Gastrocnemius medialis (tissue), 4 donors: ENCODE results near the gene PCSK5. TPM values are rescaled to one million over a fixed set of nuclear protein-coding genes. Genes with fewer than 3 reads are reported as not detected.

Experiments used
- ATAC-seq, 2 donors: fragments of 150-250 bp; one replicate each; pipeline ENCODE4 v1.9.1; 2016
- DNase-seq, 2 donors: peaks; one replicate each; pipeline ENCODE4 v3.0.0-alpha.2; 2019
- H3K27ac ChIP-seq, 4 donors: fragments of 200-600 bp; sonication (generic); 1 replicate in 1 of 4; 2 replicates in 3 of 4; pipeline ENCODE4 v1.5.1; 2016 to 2018; ENCODE audit warnings: mild to moderate bottlenecking in 2 of 4, moderate library complexity in 1 of 4
- H3K27me3 ChIP-seq, 3 donors: fragments of 200-600 bp; sonication (generic) in 2 of 3; 1 replicate in 1 of 3; 2 replicates in 2 of 3; pipeline versions ENCODE4 v1.5.1 to v1.6.0; 2016 to 2019; ENCODE audit warnings: mild to moderate bottlenecking in 1 of 3, moderate library complexity in 1 of 3
- H3K36me3 ChIP-seq, 2 donors: fragments of 200-600 bp; sonication (generic) in 1 of 2; one replicate each; pipeline ENCODE4 v1.5.1; 2017 to 2018
- H3K4me1 ChIP-seq, 2 donors: fragments of 200-600 bp; sonication (generic) in 1 of 2; one replicate each; pipeline ENCODE4 v1.5.1; 2016 to 2017; ENCODE audit warnings: mild to moderate bottlenecking in 2 of 2
- H3K4me3 ChIP-seq, 4 donors: fragments of 200-600 bp; sonication (generic) in 3 of 4; 1 replicate in 1 of 4; 2 replicates in 3 of 4; pipeline ENCODE4 v1.5.1; 2016 to 2019; ENCODE audit warnings: mild to moderate bottlenecking in 2 of 4
- H3K9me3 ChIP-seq, 3 donors: fragments of 200-600 bp; sonication (generic) in 2 of 3; 1 replicate in 1 of 3; 2 replicates in 2 of 3; pipeline ENCODE4 v1.5.1; 2016 to 2019
- POLR2A ChIP-seq, 2 donors: fragments of 450-650 bp; IDR thresholded peaks; one replicate each; pipeline ENCODE4 v1.6.1; 2017; ENCODE audit warnings: antibody characterized with exemption in 2 of 2, mild to moderate bottlenecking in 2 of 2, moderate library complexity in 2 of 2
- in situ Hi-C, 4 donors: fragments of 200-750 bp; cut with MboI; loops; one replicate each; pipeline versions ENCODE4 v1.15.0 to v1.8.0; 2017; ENCODE audit warnings: low sequenced_read_pairs in 4 of 4
- intact Hi-C: fragments of 100-400 bp; cut with DNase I; formaldehyde crosslinking; loops from one replicate; pipeline ENCODE4 v1.15.1; 2023; ENCODE audit warnings: low total_unique reads
- total RNA-seq, 4 donors: library from RNA; depleted of rRNA; stranded (reverse); fragments of >200 nt; gene quantifications; one replicate each; pipeline versions ENCODE4 v1.1.0 to v1.2.3, GENCODE V29; 2016
- TF ChIP-seq, protein P1 (sequence below), 5 experiments: fragments of 450-650 bp in 3 of 5; fragments of 200-600 bp in 2 of 5; sonication (generic) in 2 of 5; IDR thresholded peaks in 4 of 5; conservative IDR thresholded peaks in 1 of 5; 1 replicate in 4 of 5; 2 replicates in 1 of 5; pipeline ENCODE4 v1.5.1; 2016 to 2019; ENCODE audit warnings: antibody characterized with exemption in 5 of 5, mild to moderate bottlenecking in 3 of 5, moderate library complexity in 3 of 5

PCSK5 gene
- total RNA-seq, 4 donors from 2014 or later, result 1.3 to 8.3 (median 3.2) TPM

DNA sequence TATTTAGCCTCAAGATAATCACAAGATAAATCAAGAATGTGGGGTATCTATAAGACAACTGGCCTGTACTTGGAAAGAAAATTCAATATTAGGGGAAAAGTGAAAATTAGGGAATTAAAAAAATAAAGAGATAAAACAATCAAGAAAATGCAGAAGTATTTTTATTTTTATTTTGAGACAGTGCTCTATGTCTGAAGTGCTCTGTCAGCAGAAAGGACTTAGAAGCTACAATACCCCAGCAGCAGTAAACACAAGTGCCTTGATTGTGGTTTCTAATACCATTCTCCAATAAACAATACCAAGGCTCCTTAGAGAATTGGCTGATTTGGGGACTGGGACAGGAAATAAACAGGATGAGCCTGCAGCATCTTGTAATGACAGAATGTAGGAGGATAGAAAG is 358.8 kb downstream of the PCSK5 start:
- ATAC-seq, result no peak
- intact Hi-C loops, result no loop called here
- no peak overlapping the region for H3K27ac ChIP-seq
- no peak for DNase-seq
- in situ Hi-C loops, result no loop called here
- H3K4me1 ChIP-seq, result no peaks in the 10 kb centered on the region
- no peak overlapping the region for H3K4me3 ChIP-seq
- H3K27me3 ChIP-seq, result no peaks in the 10 kb centered on the region
- H3K36me3 ChIP-seq, result no peaks in the 10 kb centered on the region
- H3K9me3 ChIP-seq, result no peaks in the 10 kb centered on the region
- TF ChIP-seq, protein P1, sequence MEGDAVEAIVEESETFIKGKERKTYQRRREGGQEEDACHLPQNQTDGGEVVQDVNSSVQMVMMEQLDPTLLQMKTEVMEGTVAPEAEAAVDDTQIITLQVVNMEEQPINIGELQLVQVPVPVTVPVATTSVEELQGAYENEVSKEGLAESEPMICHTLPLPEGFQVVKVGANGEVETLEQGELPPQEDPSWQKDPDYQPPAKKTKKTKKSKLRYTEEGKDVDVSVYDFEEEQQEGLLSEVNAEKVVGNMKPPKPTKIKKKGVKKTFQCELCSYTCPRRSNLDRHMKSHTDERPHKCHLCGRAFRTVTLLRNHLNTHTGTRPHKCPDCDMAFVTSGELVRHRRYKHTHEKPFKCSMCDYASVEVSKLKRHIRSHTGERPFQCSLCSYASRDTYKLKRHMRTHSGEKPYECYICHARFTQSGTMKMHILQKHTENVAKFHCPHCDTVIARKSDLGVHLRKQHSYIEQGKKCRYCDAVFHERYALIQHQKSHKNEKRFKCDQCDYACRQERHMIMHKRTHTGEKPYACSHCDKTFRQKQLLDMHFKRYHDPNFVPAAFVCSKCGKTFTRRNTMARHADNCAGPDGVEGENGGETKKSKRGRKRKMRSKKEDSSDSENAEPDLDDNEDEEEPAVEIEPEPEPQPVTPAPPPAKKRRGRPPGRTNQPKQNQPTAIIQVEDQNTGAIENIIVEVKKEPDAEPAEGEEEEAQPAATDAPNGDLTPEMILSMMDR (IDR thresholded peaks at IDR 0.05 in 4 of 5, conservative IDR thresholded peaks at IDR 0.05 in 1 of 5), result no peak
- no peak for TF ChIP-seq POLR2A (IDR thresholded peaks at IDR 0.05)

DNA sequence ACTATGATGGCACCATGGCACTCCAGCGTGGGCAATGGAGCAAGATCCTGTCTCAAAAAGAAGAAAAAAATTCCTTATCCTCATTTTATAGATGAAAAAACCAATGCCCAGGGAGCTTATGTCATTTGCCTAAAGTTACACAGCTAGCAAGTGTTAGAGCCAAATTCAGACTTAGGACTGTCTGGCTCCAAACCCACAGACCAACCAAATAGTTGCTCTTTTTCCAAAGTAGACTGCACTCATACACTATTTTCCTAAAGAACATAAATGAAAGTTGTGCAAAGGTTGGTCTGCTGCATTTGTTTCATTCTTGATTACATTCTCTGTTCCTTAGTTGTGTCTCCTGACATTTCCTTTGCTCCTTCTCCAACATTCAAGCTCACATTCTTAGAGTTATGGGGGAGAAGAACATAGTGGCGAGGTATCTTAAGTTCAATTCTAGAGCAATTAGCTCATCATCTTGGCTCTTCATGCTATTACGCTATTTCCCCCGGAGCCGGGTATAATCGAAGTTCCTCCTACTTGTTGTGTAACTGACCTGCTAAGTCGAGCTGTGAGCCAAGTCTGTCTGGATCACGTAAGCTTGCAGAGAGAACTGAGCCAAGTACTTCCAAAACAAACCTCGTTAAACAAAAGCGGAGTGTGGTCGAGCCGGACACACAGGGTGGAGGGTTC is 365.4 kb downstream of the PCSK5 start:
- H3K9me3 ChIP-seq, result no peaks in the 10 kb centered on the region
- in situ Hi-C loops (no loop called here), intact Hi-C loops (no loop called here)
- ATAC-seq, result peak; percentile 77
- H3K4me3 ChIP-seq, result peak overlapping the region in 1 of 4 donors; percentile 14
- H3K27me3 ChIP-seq, result no peaks in the 10 kb centered on the region
- peaks cover 0 to 11% of the 10 kb centered on the region in 2 donors for H3K4me1 ChIP-seq
- DNase-seq, result peak; percentile 22 to 28
- no peaks in the 10 kb centered on the region for H3K36me3 ChIP-seq
- TF ChIP-seq POLR2A (IDR thresholded peaks at IDR 0.05), result no peak
- TF ChIP-seq, protein P1 (IDR thresholded peaks at IDR 0.05 in 4 of 5, conservative IDR thresholded peaks at IDR 0.05 in 1 of 5), result no peak
- no peak overlapping the region for H3K27ac ChIP-seq

DNA sequence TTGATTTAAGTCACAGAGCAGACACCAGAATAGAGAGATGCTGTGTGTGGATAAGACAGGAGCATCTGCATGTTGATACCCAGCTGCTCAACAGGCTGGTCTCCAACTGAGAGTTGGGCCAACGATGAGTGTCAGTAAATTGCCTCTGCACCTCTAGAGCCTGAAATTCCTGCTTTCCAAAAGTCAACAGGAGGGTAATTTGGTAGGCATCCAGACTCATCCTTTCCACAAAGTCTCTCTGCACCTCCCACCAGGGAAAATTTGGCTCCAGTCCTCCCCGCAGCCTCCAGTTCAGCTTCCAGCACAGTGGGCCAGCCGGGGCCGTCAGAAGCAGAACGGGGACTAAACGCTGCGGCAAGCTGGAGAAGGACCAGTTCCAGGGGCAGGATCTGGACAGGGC is 366.8 kb downstream of the PCSK5 start:
- no peaks in the 10 kb centered on the region for H3K27me3 ChIP-seq
- ATAC-seq, result no peak
- no peaks in the 10 kb centered on the region for H3K9me3 ChIP-seq
- TF ChIP-seq, protein P1 (IDR thresholded peaks at IDR 0.05 in 4 of 5, conservative IDR thresholded peaks at IDR 0.05 in 1 of 5), result no peak
- TF ChIP-seq POLR2A (IDR thresholded peaks at IDR 0.05), result no peak
- DNase-seq, result no peak
- no peaks in the 10 kb centered on the region for H3K36me3 ChIP-seq
- intact Hi-C loops, result no loop called here
- no peak overlapping the region for H3K4me3 ChIP-seq
- peaks cover 0 to 11% of the 10 kb centered on the region in 2 donors for H3K4me1 ChIP-seq
- H3K27ac ChIP-seq, result no peak overlapping the region
- in situ Hi-C loops, result no loop called here

DNA sequence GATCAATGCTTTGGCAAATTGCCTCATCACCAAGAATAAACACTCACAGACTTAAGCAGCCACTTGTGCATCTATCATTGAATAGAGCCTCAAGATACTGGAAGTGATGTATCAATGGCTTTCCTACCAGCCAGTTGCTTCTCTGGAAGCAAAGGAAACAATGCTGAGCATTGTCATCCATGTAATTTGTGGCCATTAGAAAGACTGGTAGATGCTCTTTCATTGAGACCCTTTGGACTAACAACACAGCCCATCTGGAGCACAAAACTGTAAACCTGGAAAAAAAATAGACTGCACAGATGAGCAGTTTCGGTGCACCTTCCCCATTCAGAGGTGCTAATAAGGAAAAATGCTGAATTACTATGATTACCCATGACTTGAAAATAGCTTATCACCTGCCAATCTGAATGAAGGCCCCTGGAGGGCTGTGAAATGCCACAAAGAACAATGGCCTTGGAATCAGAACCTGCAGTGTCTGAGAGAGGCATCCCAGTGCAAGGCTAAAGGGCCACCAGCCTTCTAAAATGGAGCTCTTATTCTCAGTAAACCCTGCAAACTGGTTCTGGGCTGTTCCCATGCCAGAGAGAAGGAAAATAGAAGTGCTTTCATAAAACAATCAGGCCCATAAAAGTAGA is 376.3 kb downstream of the PCSK5 start:
- in situ Hi-C loops (no loop called here), intact Hi-C loops (no loop called here)
- no peaks in the 10 kb centered on the region for H3K9me3 ChIP-seq
- H3K36me3 ChIP-seq, result no peaks in the 10 kb centered on the region
- no peak overlapping the region for H3K27ac ChIP-seq
- H3K27me3 ChIP-seq, result no peaks in the 10 kb centered on the region
- TF ChIP-seq POLR2A (IDR thresholded peaks at IDR 0.05), result no peak
- TF ChIP-seq, protein P1 (IDR thresholded peaks at IDR 0.05 in 4 of 5, conservative IDR thresholded peaks at IDR 0.05 in 1 of 5), result no peak
- ATAC-seq (no peak), DNase-seq (no peak)
- H3K4me1 ChIP-seq, result no peaks in the 10 kb centered on the region
- H3K4me3 ChIP-seq, result no peak overlapping the region
